ENCODE data around the gene TSPY3.
"Not testable (repeated sequence)": the region's sequence is repeated elsewhere in the genome, so short reads cannot be mapped to it uniquely, and the experiment has no call there.

Gene TSPY3, protein sequence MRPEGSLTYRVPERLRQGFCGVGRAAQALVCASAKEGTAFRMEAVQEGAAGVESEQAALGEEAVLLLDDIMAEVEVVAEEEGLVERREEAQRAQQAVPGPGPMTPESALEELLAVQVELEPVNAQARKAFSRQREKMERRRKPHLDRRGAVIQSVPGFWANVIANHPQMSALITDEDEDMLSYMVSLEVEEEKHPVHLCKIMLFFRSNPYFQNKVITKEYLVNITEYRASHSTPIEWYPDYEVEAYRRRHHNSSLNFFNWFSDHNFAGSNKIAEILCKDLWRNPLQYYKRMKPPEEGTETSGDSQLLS

DNA sequence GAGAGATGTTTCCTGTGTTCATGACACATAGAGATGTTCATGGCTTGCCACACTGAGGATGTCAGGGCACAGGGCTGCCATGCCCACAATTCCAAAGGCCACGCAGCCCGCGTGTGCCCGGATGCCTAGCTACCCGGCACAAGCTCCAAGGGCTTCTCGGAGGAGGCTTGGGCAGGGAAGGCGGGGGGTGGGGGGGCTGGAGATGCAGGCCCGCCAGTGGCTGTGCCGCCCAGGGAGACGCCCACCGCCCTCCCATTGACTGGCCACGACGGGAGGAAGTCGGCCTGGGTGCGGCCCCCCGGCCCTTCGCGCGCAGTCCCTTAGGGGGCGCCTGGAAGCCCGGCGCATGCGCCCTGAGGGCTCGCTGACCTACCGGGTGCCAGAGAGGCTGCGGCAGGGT, at the start of gene TSPY3:
TSPY3 (plus strand) TSS at position 301 of the 400 bp plus-strand sequence; CDS start at position 347, 46 bp downstream.
- not testable (repeated sequence) for H3K27ac ChIP-seq

DNA sequence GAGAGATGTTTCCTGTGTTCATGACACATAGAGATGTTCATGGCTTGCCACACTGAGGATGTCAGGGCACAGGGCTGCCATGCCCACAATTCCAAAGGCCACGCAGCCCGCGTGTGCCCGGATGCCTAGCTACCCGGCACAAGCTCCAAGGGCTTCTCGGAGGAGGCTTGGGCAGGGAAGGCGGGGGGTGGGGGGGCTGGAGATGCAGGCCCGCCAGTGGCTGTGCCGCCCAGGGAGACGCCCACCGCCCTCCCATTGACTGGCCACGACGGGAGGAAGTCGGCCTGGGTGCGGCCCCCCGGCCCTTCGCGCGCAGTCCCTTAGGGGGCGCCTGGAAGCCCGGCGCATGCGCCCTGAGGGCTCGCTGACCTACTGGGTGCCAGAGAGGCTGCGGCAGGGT, 40.7 kb upstream of the TSPY3 start, which contains the start of gene TSPY8:
TSPY8 (plus strand) TSS at position 301 of the 400 bp plus-strand sequence; CDS start at position 347, 46 bp downstream.
- not testable (repeated sequence) for H3K27ac ChIP-seq

DNA sequence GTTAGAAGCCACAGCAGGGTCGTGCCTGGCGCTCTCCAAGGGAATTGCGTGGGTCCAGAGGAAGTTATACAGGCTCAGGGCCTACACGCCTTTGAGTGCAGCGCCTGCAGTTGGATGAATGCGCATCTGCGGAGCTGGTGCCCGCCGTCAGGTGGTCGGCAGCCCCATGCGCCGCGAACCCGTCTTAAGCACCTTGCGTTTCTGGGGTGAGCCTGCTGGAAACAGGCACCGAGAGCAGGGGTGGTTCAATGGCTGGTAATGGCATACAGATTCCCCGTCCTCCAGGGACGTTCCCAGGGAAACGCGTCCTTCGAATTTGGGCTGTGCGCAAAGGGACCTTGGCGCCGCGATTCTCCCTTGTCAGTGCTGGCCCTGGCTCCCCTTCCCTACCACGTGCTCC, 1.7 kb upstream of the TSPY3 start:
- H3K27ac ChIP-seq = not testable (repeated sequence)
